K562 (cell line): Measurements from ENCODE around the gene ZNF410. TPM values are rescaled to one million over a fixed set of nuclear protein-coding genes. Genes with fewer than 3 reads are reported as not detected.

Source experiments
- ATAC-seq: fragments of 200-7000 bp; cut with Tn5 transposase; 3 replicates; pipeline ENCODE4 v1.9.1; 2020; ENCODE audit warnings: moderate library complexity
- BruUV-seq: library from RNA; stranded (reverse); fragments of 400-500 nt; replicated peaks from 2 replicates; lab custom pipeline; 2021; lab: Mats Ljungman, UMichigan
- CTCF ChIA-PET: fragments of 300-600 bp; formaldehyde crosslinking; extraction: SDS; loops from one replicate; lab custom pipeline; 2021; ENCODE audit warnings: low intra/inter-chr PET ratio; lab: Yijun Ruan, JAX
- POLR2A ChIA-PET: fragments of 300-600, 350-650 bp; sonication (Branson Sonifier 250); formaldehyde crosslinking; extraction: SDS; loops from one replicate; lab custom pipeline; 2021; ENCODE audit warnings: antibody characterized with exemption, inconsistent platforms; lab: Yijun Ruan, JAX
- DNase-seq, 4 experiments: peaks; one replicate each; pipeline versions ENCODE4 v3.0.0 to v3.0.0-alpha.2; 2011 to 2018; ENCODE audit warnings: low spot score in 3 of 4, mixed read lengths in 3 of 4; ENCODE audit errors: extremely low read depth in 1 of 4
- FAIRE-seq: peaks from 2 replicates; lab custom pipeline; 2011; peaks lifted over from hg19 to GRCh38; lab: Jason Lieb, UNC
- H2AFZ ChIP-seq: 2 replicates; pipeline ENCODE4 v1.6.0; 2011; ENCODE audit warnings: low read depth, low read length, control low read depth, inconsistent platforms
- H3K27ac ChIP-seq: fragments of 200-600 bp; 3 replicates; pipeline ENCODE4 v1.8.0; 2011; ENCODE audit warnings: low read depth, mild to moderate bottlenecking, control low read depth, inconsistent platforms, low read length, moderate library complexity, mixed read lengths; ENCODE audit errors: extremely low read depth
- H3K27me3 ChIP-seq, 2 experiments: fragments of 300-600 bp in 1 of 2; 2 replicates in 1 of 2; 3 replicates in 1 of 2; pipeline versions ENCODE4 v1.6.0 to v1.8.0; 2011; ENCODE audit warnings: inconsistent platforms in 2 of 2, low read length in 2 of 2, mild to moderate bottlenecking in 1 of 2, mixed read lengths in 1 of 2, moderate library complexity in 1 of 2; ENCODE audit not compliant: control insufficient read depth in 2 of 2, insufficient read depth in 2 of 2
- H3K36me3 ChIP-seq: fragments of 300-600 bp; 3 replicates; pipeline ENCODE4 v1.8.0; 2011; ENCODE audit warnings: mild to moderate bottlenecking, low read length, inconsistent platforms; ENCODE audit not compliant: control insufficient read depth, insufficient read depth
- H3K4me1 ChIP-seq, 2 experiments: fragments of 200-600 bp in 1 of 2; replicated peaks in 1 of 2; 2 replicates in 1 of 2; 3 replicates in 1 of 2; pipeline versions ENCODE4 v1.5.1 to v1.8.0; 2011; ENCODE audit warnings: inconsistent platforms in 2 of 2, low read length in 2 of 2, mild to moderate bottlenecking in 1 of 2, mixed read lengths in 1 of 2, moderate library complexity in 1 of 2; ENCODE audit not compliant: control insufficient read depth in 2 of 2, insufficient read depth in 2 of 2
- H3K4me2 ChIP-seq: 2 replicates; pipeline ENCODE4 v1.6.1; 2011; ENCODE audit warnings: low read length, control low read depth, inconsistent platforms, mixed read lengths; ENCODE audit not compliant: insufficient read depth
- H3K4me3 ChIP-seq: fragments of 200-600 bp; sonication (generic), shearing (Covaris generic); 2 replicates; pipeline ENCODE4 v1.5.1; 2016; ENCODE audit warnings: control low read depth, inconsistent platforms
- H3K79me2 ChIP-seq: fragments of 200-600 bp; 3 replicates; pipeline ENCODE4 v1.8.0; 2011; ENCODE audit warnings: low read length, inconsistent platforms; ENCODE audit not compliant: control insufficient read depth, insufficient read depth
- H3K9ac ChIP-seq, 2 experiments: 2 replicates each; pipeline versions ENCODE4 v1.6.0 to v1.6.1; 2011; ENCODE audit warnings: low read depth in 2 of 2, low read length in 2 of 2, control low read depth in 1 of 2, inconsistent platforms in 1 of 2, mild to moderate bottlenecking in 1 of 2, mixed read lengths in 1 of 2; ENCODE audit not compliant: insufficient read depth in 1 of 2
- H3K9me1 ChIP-seq: one replicate; pipeline ENCODE4 v1.6.0; 2011; ENCODE audit warnings: inconsistent platforms, mild to moderate bottlenecking, low read length, moderate library complexity; ENCODE audit not compliant: control insufficient read depth, insufficient read depth
- H3K9me3 ChIP-seq: replicated peaks from 2 replicates; pipeline ENCODE4 v1.5.1; 2011; ENCODE audit warnings: low read depth, low read length, inconsistent platforms; ENCODE audit not compliant: control insufficient read depth, insufficient read depth
- H4K20me1 ChIP-seq: replicated peaks from 2 replicates; pipeline ENCODE4 v1.6.1; 2011; ENCODE audit warnings: low read length, inconsistent platforms, mixed read lengths; ENCODE audit not compliant: control insufficient read depth, insufficient read depth
- CREB1 ChIP-seq, 2 experiments: sonication (generic) in 1 of 2; formaldehyde crosslinking in 1 of 2; IDR thresholded peaks; 2 replicates each; pipeline versions ENCODE4 v1.6.1 to v1.8.0; 2012 to 2022; ENCODE audit warnings: inconsistent platforms in 1 of 2, mild to moderate bottlenecking in 1 of 2, missing genetic modification reagents in 1 of 2, moderate library complexity in 1 of 2
- CREB3L1 ChIP-seq: fragments of 450-650 bp; IDR thresholded peaks from 2 replicates; pipeline ENCODE4 v1.6.1; 2014; ENCODE audit warnings: low read depth, mild to moderate bottlenecking, moderate library complexity, borderline replicate concordance
- HOXB6 ChIP-seq: fragments of 250-450 bp; sonication (Bioruptor Pico); IDR thresholded peaks from 2 replicates; pipeline ENCODE4 v1.5.1; 2022; ENCODE audit warnings: mild to moderate bottlenecking, borderline replicate concordance
- PCBP2 ChIP-seq: fragments of 200-400 bp; formaldehyde crosslinking; IDR thresholded peaks from 2 replicates; pipeline ENCODE4 v1.6.1; 2018; ENCODE audit warnings: low read length, low read depth, mild to moderate bottlenecking, moderate library complexity; ENCODE audit not compliant: poor library complexity, severe bottlenecking
- POU5F1 ChIP-seq: fragments of 150-350 bp; IDR thresholded peaks from 2 replicates; pipeline ENCODE4 v1.6.1; 2014; ENCODE audit warnings: borderline replicate concordance, low read length, low read depth, mild to moderate bottlenecking; ENCODE audit not compliant: partially characterized antibody
- ZBTB33 ChIP-seq: sonication (generic); formaldehyde crosslinking; IDR thresholded peaks from 2 replicates; pipeline ENCODE4 v1.8.1; 2023; ENCODE audit warnings: mild to moderate bottlenecking, missing genetic modification reagents
- ZNF24 ChIP-seq: fragments of 450-650 bp; IDR thresholded peaks from 2 replicates; pipeline ENCODE4 v1.6.1; 2016
- ZNF57 ChIP-seq: fragments of 450-650 bp; formaldehyde crosslinking; IDR thresholded peaks from 2 replicates; pipeline ENCODE4 v1.4.0; 2020; ENCODE audit warnings: mild to moderate bottlenecking, moderate library complexity
- WGBS: fragments of 100-300 bp; shearing (Covaris generic); methylation state at CpG from one replicate; pipeline ENCODE4 v1.1.6; 2016; ENCODE audit warnings: low coverage, mixed read lengths; ENCODE audit not compliant: insufficient coverage; ENCODE audit errors: missing lambda C conversion rate; 5-methylcytosine and 5-hydroxymethylcytosine counted together
- in situ Hi-C: fragments of 300-500 bp; cut with MboI; formaldehyde crosslinking; loops from 4 replicates; pipeline ENCODE4 v1.15.0; 2018; ENCODE audit warnings: inconsistent platforms, mixed read lengths
- intact Hi-C: fragments of 100-400 bp; cut with micrococcal nuclease; formaldehyde crosslinking; loops from 2 replicates; pipeline ENCODE4 v1.14.2; 2022
- polyA plus RNA-seq, 8 experiments: library from polyadenylated mRNA; depleted of rRNA in 4 of 8; stranded (reverse) in 5 of 8; unstranded in 3 of 8; fragments of >200 nt; fragmentation: Nextera tagmentation in 2 of 8; fragmentation: Illumina TruSeq in 1 of 8; extraction: Ambion mirVana in 2 of 8; extraction: Trizol in 1 of 8; gene quantifications; 2 replicates each; pipeline versions ENCODE4 v1.2.1 to v1.2.3, GENCODE V29; 2011 to 2014; ENCODE audit warnings: inconsistent platforms in 1 of 8, missing spikeins in 1 of 8
- total RNA-seq, 7 experiments: library from RNA; depleted of rRNA in 6 of 7; stranded (reverse); fragments of >200 nt in 6 of 7; fragmentation: Illumina TruSeq in 2 of 7; extraction: Trizol in 2 of 7; gene quantifications; 2 replicates each; pipeline versions ENCODE4 v1.2.1 to v1.2.3, GENCODE V29; 2011 to 2021; ENCODE audit warnings: low replicate concordance in 1 of 7

Gene ZNF410
- total and polyA plus RNA-seq, 9 of the 15 experiments (the other 6 are each of a cell fraction or from before 2014, with no cell fraction given): 20.5 to 64.8 (median 38.7) TPM

- ATAC-seq (no peak), FAIRE-seq (no peak), DNase-seq (no peak)
- whole genome bisulfite sequencing: 64% methylated on average over 3 of the region's 5 CpGs
- Histone ChIP-seq H3K4me1 (no peaks in the 10 kb centered on the region), H3K4me2 (no peak overlapping the region), H3K79me2 (no peaks in the 10 kb centered on the region), H3K36me3 (peaks cover 77% of the 10 kb centered on the region; the same call in 2 of the 3 replicates), H3K9me3 (no peaks in the 10 kb centered on the region), H3K27me3 (no peaks in the 10 kb centered on the region), H3K4me3 (no peak overlapping the region), H4K20me1 (no peaks in the 10 kb centered on the region), H3K9ac (no peak overlapping the region), H3K9me1 (no peaks in the 10 kb centered on the region), H3K27ac (no peak overlapping the region), H2AFZ (no peak overlapping the region)
- TF ChIP-seq POU5F1: no peak
- no peak for TF ChIP-seq CREB3L1
- no peak for TF ChIP-seq ZBTB33 (CRISPR knock-in tag)
- TF ChIP-seq PCBP2: no peak
- TF ChIP-seq ZNF57 (CRISPR knock-in tag): no peak
- TF ChIP-seq HOXB6 (CRISPR knock-in tag): no peak
- TF ChIP-seq CREB1 (IDR thresholded peaks at IDR 0.05): no peak
- no peak for TF ChIP-seq CREB1 (CRISPR knock-in tag; IDR thresholded peaks at IDR 0.05)
- TF ChIP-seq ZNF24: no peak
- ChIA-PET POLR2A (no interaction called here), CTCF (no interaction called here)
- in situ Hi-C loops (no loop called here), intact Hi-C loops (no loop called here)
- BruUV-seq: no TSS peak
Observed at GRCh38 chr14:73924337-73924736, 37.7 kb downstream of the ZNF410 start.
